SK-N-MC (cell line): ENCODE results near the gene FUT3.

Experiments used
- DNase-seq: peaks from one replicate; pipeline ENCODE4 v3.0.0-alpha.2; 2011; ENCODE audit warnings: low read depth, low spot score
- H3K27ac ChIP-seq: fragments of 200-600 bp; sonication (generic); 2 replicates; pipeline ENCODE4 v1.5.1; 2016; ENCODE audit warnings: mixed run types
- H3K36me3 ChIP-seq: fragments of 200-600 bp; sonication (generic); 2 replicates; pipeline ENCODE4 v1.6.1; 2017; ENCODE audit warnings: antibody characterized with exemption, low read length, mixed read lengths; ENCODE audit not compliant: insufficient read depth
- H3K4me3 ChIP-seq: fragments of 200-600 bp; sonication (generic); 2 replicates; pipeline ENCODE4 v1.5.1; 2016
- H3K9ac ChIP-seq: fragments of 200-600 bp; sonication (generic); 2 replicates; pipeline ENCODE4 v1.8.0; 2017; ENCODE audit warnings: mixed run types, mixed read lengths; ENCODE audit not compliant: insufficient read length
- H3K9me3 ChIP-seq: fragments of 200-600 bp; sonication (generic); 2 replicates; pipeline ENCODE4 v1.6.1; 2017; ENCODE audit warnings: low read depth, mild to moderate bottlenecking, antibody characterized with exemption, low read length, moderate library complexity, mixed read lengths
- EZH2 ChIP-seq: fragments of 200-600 bp; sonication (generic); IDR thresholded peaks from one replicate; pipeline ENCODE4 v1.6.1; 2017; ENCODE audit warnings: antibody characterized with exemption
- FOXP2 ChIP-seq: optimal IDR thresholded peaks from 2 replicates; pipeline ENCODE3; 2011; ENCODE audit warnings: mild to moderate bottlenecking, moderate library complexity; ENCODE audit not compliant: insufficient read depth; ENCODE audit errors: extremely low read length, control extremely low read depth
- POLR2AphosphoS5 ChIP-seq: IDR thresholded peaks from 2 replicates; pipeline ENCODE4 v1.6.1; 2012; ENCODE audit warnings: mild to moderate bottlenecking, low read depth, low read length, borderline replicate concordance

The FUT3 gene

GRCh38 chr19:5838353-5839064 lies 12.7 kb downstream of the FUT3 start:
- no peak for DNase-seq
- TF ChIP-seq EZH2 (no peak), POLR2AphosphoS5 (no peak), FOXP2 (no peak)
- H3K9ac ChIP-seq: no peak overlapping the region

GRCh38 chr19:5837761-5838352 lies 13.4 kb downstream of the FUT3 start:
- Histone ChIP-seq H3K27ac (no peak overlapping the region), H3K4me3 (no peak overlapping the region), H3K36me3 (no peaks in the 10 kb centered on the region), H3K9ac (no peak overlapping the region), H3K9me3 (no peaks in the 10 kb centered on the region)
- no peak for DNase-seq
- no peak for TF ChIP-seq FOXP2
- no peak for TF ChIP-seq POLR2AphosphoS5
- no peak for TF ChIP-seq EZH2

More at GRCh38 chr19:5838353-5839064, 12.7 kb downstream of the FUT3 start:
- H3K27ac ChIP-seq: no peak overlapping the region
- H3K9me3 ChIP-seq: no peaks in the 10 kb centered on the region
- no peaks in the 10 kb centered on the region for H3K36me3 ChIP-seq
- H3K4me3 ChIP-seq: no peak overlapping the region

GRCh38 chr19:5832527-5833216 lies 18.6 kb downstream of the FUT3 start:
- TF ChIP-seq EZH2: no peak
- no peak for TF ChIP-seq POLR2AphosphoS5
- TF ChIP-seq FOXP2: no peak
- H3K27ac ChIP-seq: no peak overlapping the region
- H3K4me3 ChIP-seq: no peak overlapping the region
- no peaks in the 10 kb centered on the region for H3K9me3 ChIP-seq
- no peaks in the 10 kb centered on the region for H3K36me3 ChIP-seq
- H3K9ac ChIP-seq: no peak overlapping the region
- no peak for DNase-seq

GRCh38 chr19:5832061-5832460 lies 19.2 kb downstream of the FUT3 start:
- Histone ChIP-seq H3K36me3 (no peaks in the 10 kb centered on the region), H3K9ac (no peak overlapping the region), H3K27ac (no peak overlapping the region), H3K4me3 (no peak overlapping the region), H3K9me3 (no peaks in the 10 kb centered on the region)
- DNase-seq: no peak
- no peak for TF ChIP-seq EZH2
- no peak for TF ChIP-seq FOXP2
- TF ChIP-seq POLR2AphosphoS5: no peak

GRCh38 chr19:5831159-5831558 lies 20.1 kb downstream of the FUT3 start:
- Histone ChIP-seq H3K4me3 (no peak overlapping the region), H3K9ac (no peak overlapping the region), H3K27ac (no peak overlapping the region), H3K9me3 (no peaks in the 10 kb centered on the region), H3K36me3 (no peaks in the 10 kb centered on the region)
- no peak for DNase-seq
- TF ChIP-seq FOXP2 (no peak), EZH2 (no peak), POLR2AphosphoS5 (no peak)

GRCh38 chr19:5829567-5830310 lies 21.5 kb downstream of the FUT3 start:
- Histone ChIP-seq H3K27ac (peak overlapping the region; percentile 97), H3K9ac (no peak overlapping the region), H3K4me3 (peak overlapping the region; percentile 87), H3K36me3 (no peaks in the 10 kb centered on the region), H3K9me3 (no peaks in the 10 kb centered on the region)
- DNase-seq: no peak
- TF ChIP-seq EZH2: no peak
- TF ChIP-seq FOXP2: no peak
- TF ChIP-seq POLR2AphosphoS5: no peak

GRCh38 chr19:5828661-5829566 lies 22.3 kb downstream of the FUT3 start:
- Histone ChIP-seq H3K9me3 (no peaks in the 10 kb centered on the region), H3K9ac (peak overlapping the region; percentile 89), H3K36me3 (no peaks in the 10 kb centered on the region), H3K27ac (peak overlapping the region; percentile 97), H3K4me3 (peak overlapping the region; percentile 87)
- TF ChIP-seq EZH2 (no peak), FOXP2 (no peak), POLR2AphosphoS5 (no peak)
- DNase-seq: no peak
